Fibroblast of the aortic adventitia (primary cell): Measurements from ENCODE around the gene RDH14. TPM values are rescaled to one million over a fixed set of nuclear protein-coding genes. Genes with fewer than 3 reads are reported as not detected.

Experiments used
- DNase-seq: peaks from one replicate; pipeline ENCODE4 v3.0.0-alpha.2; 2010; ENCODE audit warnings: low read depth
- H3K4me3 ChIP-seq: 2 replicates; pipeline ENCODE4 v1.5.1; 2011; ENCODE audit warnings: low read depth, mild to moderate bottlenecking, control low read depth, low read length, moderate library complexity
- total RNA-seq: library from RNA; depleted of rRNA; stranded (reverse); fragments of >200 nt; gene quantifications from 2 replicates; pipeline ENCODE4 v1.2.3, GENCODE V29; 2012; ENCODE audit warnings: low replicate concordance
- TF ChIP-seq, protein P1 (sequence below): IDR thresholded peaks from 2 replicates; pipeline ENCODE4 v1.5.1; 2011; ENCODE audit warnings: mild to moderate bottlenecking, low read length, control low read depth, inconsistent platforms; ENCODE audit not compliant: insufficient read depth

RDH14 gene
- total RNA-seq, 1 donor: 40.5 TPM

DNA sequence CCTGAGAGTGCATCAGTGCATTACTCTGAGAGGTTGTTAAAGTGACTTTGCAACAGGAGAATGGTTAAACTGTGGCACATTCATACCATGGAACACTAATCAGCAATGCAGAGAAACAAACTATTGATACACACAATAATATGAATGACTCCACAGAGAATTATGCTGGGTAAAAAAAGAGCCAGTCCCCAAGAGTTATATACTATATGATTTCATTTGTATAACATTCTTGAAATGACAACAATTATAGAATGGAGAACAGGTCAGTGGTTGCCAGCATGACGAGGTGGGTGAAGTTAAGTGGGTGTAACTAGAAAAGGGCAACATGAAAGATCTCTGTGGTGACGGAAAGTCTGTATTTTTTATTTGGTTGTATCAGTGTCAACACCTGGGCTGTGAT lies 31.9 kb upstream of the RDH14 start:
- TF ChIP-seq, protein P1, sequence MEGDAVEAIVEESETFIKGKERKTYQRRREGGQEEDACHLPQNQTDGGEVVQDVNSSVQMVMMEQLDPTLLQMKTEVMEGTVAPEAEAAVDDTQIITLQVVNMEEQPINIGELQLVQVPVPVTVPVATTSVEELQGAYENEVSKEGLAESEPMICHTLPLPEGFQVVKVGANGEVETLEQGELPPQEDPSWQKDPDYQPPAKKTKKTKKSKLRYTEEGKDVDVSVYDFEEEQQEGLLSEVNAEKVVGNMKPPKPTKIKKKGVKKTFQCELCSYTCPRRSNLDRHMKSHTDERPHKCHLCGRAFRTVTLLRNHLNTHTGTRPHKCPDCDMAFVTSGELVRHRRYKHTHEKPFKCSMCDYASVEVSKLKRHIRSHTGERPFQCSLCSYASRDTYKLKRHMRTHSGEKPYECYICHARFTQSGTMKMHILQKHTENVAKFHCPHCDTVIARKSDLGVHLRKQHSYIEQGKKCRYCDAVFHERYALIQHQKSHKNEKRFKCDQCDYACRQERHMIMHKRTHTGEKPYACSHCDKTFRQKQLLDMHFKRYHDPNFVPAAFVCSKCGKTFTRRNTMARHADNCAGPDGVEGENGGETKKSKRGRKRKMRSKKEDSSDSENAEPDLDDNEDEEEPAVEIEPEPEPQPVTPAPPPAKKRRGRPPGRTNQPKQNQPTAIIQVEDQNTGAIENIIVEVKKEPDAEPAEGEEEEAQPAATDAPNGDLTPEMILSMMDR: no peak
- DNase-seq: no peak
- no peak overlapping the region for H3K4me3 ChIP-seq

DNA sequence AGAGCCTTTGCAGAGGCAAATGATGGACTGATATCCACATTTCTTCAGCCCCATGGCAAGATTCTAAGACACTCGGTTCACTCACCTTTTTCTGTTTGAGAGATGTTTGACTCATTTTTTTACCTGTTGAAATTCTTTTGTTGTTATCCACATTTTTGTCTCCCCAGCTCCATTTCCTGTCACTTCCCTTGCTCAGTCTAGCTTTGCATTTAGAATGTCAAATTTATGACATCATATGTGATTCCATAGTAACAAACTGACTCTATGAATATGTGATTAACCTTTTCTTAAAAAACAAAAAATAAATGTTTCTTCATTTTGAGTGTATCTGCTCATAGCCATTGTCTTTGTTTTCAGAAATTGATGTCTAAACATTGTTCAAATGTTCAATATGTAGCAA lies 28.9 kb upstream of the RDH14 start, which contains the start of gene NT5C1B:
Gene NT5C1B (minus strand): TSS at position 216 of the 400 bp plus-strand sequence. CDS start 101 bp downstream, at position 115.
- no peak within 1 kb of the TSS for H3K4me3 ChIP-seq
- TF ChIP-seq, protein P1: no peak
- DNase-seq: no peak

DNA sequence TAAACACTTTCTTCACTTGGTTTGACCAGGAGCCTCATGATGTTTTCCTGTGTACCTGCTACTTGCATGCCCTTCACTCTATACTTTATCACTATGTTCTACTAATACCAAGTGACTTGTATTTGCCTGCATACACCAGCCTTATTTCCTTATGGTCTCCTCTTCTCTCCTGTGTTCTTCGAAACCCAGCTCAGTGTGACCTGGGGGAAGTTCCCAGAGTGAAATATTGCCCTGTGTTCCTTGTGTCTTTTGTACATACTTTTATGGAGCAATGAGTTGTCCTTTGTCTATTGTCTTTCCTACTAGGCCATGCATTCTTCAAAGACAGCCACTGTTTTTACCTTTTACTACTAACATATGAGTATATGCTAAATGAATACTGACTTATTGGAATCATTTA lies 28.3 kb upstream of the RDH14 start:
- TF ChIP-seq, protein P1: no peak
- H3K4me3 ChIP-seq: no peak overlapping the region

DNA sequence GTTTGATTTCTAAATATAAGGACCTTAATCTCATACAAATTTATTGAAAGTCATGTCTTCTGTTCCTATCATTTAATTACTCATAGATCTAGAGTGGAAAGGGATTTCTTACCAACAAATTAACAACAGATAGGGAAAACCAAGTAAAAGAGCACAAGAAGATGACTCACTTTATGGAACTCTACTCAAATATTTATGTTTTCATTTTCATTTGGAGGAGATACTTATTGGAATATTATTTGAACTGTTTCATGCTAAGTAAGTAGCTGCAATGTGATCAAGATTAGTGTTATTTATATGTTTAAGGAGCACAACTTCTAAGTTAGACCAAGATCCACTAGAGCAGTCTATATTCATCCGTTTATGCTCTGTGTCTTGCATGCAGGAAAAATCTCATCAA lies 27.6 kb upstream of the RDH14 start:
- DNase-seq: no peak
- no peak overlapping the region for H3K4me3 ChIP-seq
- TF ChIP-seq, protein P1: no peak

More for the DNA sequence above, 28.3 kb upstream of the RDH14 start:
- DNase-seq: no peak

DNA sequence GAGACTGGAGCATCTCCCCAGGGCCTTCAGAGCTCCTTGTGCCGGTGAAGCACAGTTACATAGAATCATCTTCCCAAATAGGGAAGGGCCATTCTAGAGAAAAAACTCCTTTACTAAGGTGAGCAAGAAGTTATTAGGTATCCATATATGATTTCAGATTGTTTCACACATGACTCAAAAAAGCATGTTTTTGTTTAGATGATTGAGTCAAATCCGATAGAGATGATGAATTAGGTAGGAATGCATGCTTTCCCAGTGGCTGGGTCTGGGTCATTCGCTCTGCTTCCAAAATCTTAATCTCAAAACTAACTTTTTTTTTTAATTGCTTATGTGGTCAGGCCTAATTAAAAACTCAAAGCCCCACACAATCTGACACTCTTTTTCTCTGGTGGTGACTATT lies 25.1 kb upstream of the RDH14 start:
- H3K4me3 ChIP-seq: no peak overlapping the region
- TF ChIP-seq, protein P1: no peak
- DNase-seq: no peak

DNA sequence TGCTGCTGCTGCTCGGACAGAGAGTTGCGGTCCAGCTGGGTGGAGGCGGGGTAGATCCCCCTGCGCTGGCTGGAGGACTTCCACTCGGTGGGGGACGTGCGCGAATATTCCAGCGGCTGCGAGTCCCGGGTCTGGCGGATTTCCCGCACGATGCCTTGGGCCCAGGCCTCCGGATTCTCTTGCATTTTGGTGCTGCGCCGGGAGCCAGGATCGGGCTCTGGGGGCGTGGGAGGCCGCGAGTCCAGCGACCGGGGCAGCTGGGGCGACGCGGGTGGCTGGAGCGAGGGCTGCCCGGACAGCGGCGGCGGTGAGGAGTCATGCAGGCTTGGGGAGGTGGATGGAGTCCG lies 24.1 kb upstream of the RDH14 start:
- TF ChIP-seq, protein P1: no peak
- H3K4me3 ChIP-seq: no peak overlapping the region

DNA sequence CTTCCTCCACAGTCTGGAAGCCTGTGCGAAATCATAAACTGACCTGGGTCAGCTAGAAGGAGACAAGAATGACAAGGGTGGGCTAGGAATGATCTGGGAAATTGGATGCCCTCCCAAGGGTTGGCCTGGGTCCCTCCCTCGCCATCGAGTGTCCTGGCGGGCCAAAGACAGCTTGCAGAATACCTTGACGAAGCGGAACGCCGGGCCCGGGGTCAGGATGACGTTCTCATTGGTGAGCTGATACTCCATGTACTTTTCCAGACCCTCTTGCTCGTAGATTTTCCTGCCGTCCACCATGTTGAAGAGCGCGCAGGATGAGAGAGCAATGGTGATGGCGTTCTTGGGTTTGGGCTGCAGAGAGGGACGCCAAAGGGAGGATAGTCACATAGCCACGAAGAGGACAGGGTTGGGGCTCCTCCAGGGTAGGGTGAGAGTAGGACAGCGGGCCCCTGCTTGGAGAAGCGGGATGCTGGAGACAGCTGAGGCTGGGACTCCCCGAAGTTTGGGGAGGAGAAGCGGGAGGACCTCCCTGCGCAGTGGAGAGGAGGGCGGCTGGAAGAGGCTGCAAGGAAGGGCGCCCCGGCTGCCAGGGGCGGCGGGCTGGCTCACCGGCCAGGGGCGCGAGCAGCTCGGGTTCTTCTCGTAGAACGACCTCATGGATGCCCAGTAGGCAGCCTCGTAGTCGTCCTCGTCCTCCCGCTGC lies 23.6 kb upstream of the RDH14 start:
- no peak for DNase-seq
- no peak overlapping the region for H3K4me3 ChIP-seq
- TF ChIP-seq, protein P1: no peak

More for the DNA sequence above, 24.1 kb upstream of the RDH14 start:
- no peak for DNase-seq
